Testis (tissue), 3 donors: ENCODE data around the gene MGAT5. TPM values are rescaled to one million over a fixed set of nuclear protein-coding genes. Genes with fewer than 3 reads are reported as not detected.

Source experiments
- DNase-seq: peaks from one replicate; pipeline ENCODE4 v3.0.0-alpha.2; 2019
- H3K27ac ChIP-seq, 2 donors: fragments of 200-600 bp; sonication (generic); one replicate each; pipeline ENCODE4 v1.5.1; 2019
- H3K27me3 ChIP-seq: fragments of 200-600 bp; sonication (generic); one replicate; pipeline ENCODE4 v1.5.1; 2019
- H3K36me3 ChIP-seq: fragments of 200-600 bp; sonication (generic); one replicate; pipeline ENCODE4 v1.5.1; 2017; ENCODE audit warnings: low read depth; ENCODE audit errors: missing control alignments
- H3K4me1 ChIP-seq: fragments of 200-600 bp; sonication (generic); one replicate; pipeline ENCODE4 v1.5.1; 2019
- H3K4me3 ChIP-seq, 2 donors: fragments of 200-600 bp; sonication (generic); one replicate each; pipeline ENCODE4 v1.5.1; 2017 to 2019
- H3K9me3 ChIP-seq: fragments of 200-600 bp; sonication (generic); one replicate; pipeline ENCODE4 v1.5.1; 2017
- POLR2A ChIP-seq: fragments of 450-650 bp; IDR thresholded peaks from one replicate; pipeline ENCODE4 v1.6.1; 2017; ENCODE audit warnings: antibody characterized with exemption, mild to moderate bottlenecking, moderate library complexity
- WGBS, 2 donors: methylation state at CpG; one replicate each; pipeline ENCODE4 v1.1.5; 2018; 5-methylcytosine and 5-hydroxymethylcytosine counted together
- intact Hi-C: fragments of 100-400 bp; cut with DNase I; formaldehyde crosslinking; loops from one replicate; pipeline ENCODE4 v1.15.1; 2023; ENCODE audit warnings: low total_unique reads
- polyA plus RNA-seq: library from polyadenylated mRNA; stranded (reverse); fragments of 350-450 nt; fragmentation: Illumina TruSeq; extraction: RNeasy Lipid Tissue Mini Kit (QIAGEN cat#74804); gene quantifications from one replicate; pipeline ENCODE4 v1.2.3, GENCODE V29; 2014; ENCODE audit warnings: low read depth, low replicate concordance; ENCODE audit not compliant: insufficient read depth
- total RNA-seq, 2 donors: library from RNA; depleted of rRNA; stranded (reverse); fragments of >200 nt; gene quantifications; one replicate each; pipeline ENCODE4 v1.2.3, GENCODE V29; 2016
- TF ChIP-seq, protein P1 (sequence below), 3 experiments: fragments of 450-650 bp in 2 of 3; fragments of 200-600 bp in 1 of 3; sonication (generic) in 1 of 3; IDR thresholded peaks; one replicate each; pipeline ENCODE4 v1.5.1; 2016 to 2019; ENCODE audit warnings: antibody characterized with exemption in 3 of 3, mild to moderate bottlenecking in 2 of 3, moderate library complexity in 1 of 3

MGAT5 gene
- total and polyA plus RNA-seq, 3 donors from 2014 or later: 31.6 to 73.8 (median 64.5) TPM

DNA sequence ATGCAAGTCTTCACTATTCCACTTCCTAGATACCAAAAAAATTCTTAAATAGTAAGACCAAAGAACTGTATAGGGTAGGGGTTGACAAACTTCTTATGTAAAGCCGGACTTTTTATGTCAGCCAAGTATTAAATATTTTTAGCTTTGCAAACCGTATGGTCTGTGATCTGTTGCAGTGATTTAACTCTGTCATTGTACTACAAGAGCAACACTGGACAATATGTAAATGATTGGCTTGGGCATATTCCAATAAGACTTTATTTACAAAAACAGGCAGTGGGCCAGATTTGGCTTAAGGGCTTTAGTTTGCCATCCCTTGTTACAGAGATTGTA, 48.0 kb downstream of the MGAT5 start:
- no peaks in the 10 kb centered on the region for H3K4me1 ChIP-seq
- H3K36me3 ChIP-seq: no peaks in the 10 kb centered on the region
- intact Hi-C loops: no loop called here
- no peaks in the 10 kb centered on the region for H3K27me3 ChIP-seq
- H3K4me3 ChIP-seq: no peak overlapping the region
- no peak for DNase-seq
- H3K27ac ChIP-seq: no peak overlapping the region
- no peaks in the 10 kb centered on the region for H3K9me3 ChIP-seq
- WGBS, 2 donors: 59 to 70% methylated on average over 2 of the region's 2 CpGs
- TF ChIP-seq, protein P1, sequence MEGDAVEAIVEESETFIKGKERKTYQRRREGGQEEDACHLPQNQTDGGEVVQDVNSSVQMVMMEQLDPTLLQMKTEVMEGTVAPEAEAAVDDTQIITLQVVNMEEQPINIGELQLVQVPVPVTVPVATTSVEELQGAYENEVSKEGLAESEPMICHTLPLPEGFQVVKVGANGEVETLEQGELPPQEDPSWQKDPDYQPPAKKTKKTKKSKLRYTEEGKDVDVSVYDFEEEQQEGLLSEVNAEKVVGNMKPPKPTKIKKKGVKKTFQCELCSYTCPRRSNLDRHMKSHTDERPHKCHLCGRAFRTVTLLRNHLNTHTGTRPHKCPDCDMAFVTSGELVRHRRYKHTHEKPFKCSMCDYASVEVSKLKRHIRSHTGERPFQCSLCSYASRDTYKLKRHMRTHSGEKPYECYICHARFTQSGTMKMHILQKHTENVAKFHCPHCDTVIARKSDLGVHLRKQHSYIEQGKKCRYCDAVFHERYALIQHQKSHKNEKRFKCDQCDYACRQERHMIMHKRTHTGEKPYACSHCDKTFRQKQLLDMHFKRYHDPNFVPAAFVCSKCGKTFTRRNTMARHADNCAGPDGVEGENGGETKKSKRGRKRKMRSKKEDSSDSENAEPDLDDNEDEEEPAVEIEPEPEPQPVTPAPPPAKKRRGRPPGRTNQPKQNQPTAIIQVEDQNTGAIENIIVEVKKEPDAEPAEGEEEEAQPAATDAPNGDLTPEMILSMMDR (IDR thresholded peaks at IDR 0.05): no peak
- TF ChIP-seq POLR2A: no peak

DNA sequence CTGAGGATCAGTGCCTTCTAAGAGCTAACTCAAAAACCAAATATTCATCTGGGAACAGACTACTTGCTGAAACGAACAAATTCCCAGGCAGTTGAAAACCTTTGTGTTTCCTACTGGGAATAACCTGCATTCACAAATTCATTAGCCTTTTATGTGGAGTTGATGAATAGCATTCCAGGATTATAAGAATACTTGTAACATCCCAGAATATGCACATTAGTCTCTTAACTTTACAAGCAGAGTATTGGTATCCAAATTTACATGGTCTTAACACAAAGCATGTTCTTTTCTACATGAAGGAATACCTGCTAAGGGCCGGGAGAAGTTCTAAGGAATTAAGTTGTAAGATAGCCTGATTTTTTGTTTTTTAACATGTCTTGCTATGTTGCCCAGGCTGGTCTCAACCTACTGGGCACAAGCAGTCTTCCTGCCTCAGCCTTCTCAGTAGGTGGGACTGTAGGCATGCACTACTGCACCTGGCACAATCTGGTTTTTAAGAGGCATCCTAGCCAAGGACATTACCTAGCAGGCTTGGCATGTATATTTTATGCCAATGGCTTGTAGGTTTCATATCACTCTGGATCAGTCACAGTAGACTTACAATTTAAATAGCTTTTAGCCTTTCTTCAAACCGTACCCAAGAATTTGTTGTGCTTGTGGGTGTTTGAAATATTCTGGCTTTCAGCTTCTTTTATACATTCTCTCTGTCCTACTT, 50.7 kb downstream of the MGAT5 start:
- no peaks in the 10 kb centered on the region for H3K4me1 ChIP-seq
- H3K36me3 ChIP-seq: no peaks in the 10 kb centered on the region
- no peak overlapping the region for H3K4me3 ChIP-seq
- no peaks in the 10 kb centered on the region for H3K27me3 ChIP-seq
- intact Hi-C loops: no loop called here
- H3K27ac ChIP-seq: no peak overlapping the region
- TF ChIP-seq, protein P1 (IDR thresholded peaks at IDR 0.05): no peak
- TF ChIP-seq POLR2A: no peak
- 78 to 91% methylated on average over 3 of the region's 3 CpGs for WGBS, 2 donors
- no peaks in the 10 kb centered on the region for H3K9me3 ChIP-seq
- no peak for DNase-seq

DNA sequence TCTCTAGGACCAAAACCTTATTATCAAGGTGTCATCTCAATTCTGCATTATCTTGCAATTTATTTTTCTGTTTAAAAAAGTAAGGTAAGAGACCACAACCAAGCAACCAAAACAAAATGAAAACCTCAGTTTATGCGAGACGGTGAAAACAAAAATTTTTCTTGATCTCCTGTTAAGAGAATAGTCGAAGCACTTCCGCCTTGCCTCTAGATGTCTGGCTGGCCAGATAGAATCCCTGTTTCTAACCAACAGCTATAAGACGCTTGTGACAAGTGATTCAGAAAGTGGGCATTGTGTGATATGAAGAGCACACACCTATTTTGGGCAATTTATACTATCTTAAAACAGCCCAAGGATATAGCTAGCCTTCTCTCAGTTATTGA, 51.2 kb downstream of the MGAT5 start:
- Histone ChIP-seq H3K27ac (no peak overlapping the region), H3K4me1 (no peaks in the 10 kb centered on the region), H3K27me3 (no peaks in the 10 kb centered on the region), H3K4me3 (no peak overlapping the region), H3K9me3 (no peaks in the 10 kb centered on the region), H3K36me3 (no peaks in the 10 kb centered on the region)
- no peak for DNase-seq
- TF ChIP-seq POLR2A: no peak
- TF ChIP-seq, protein P1 (IDR thresholded peaks at IDR 0.05): no peak
- 94 to 95% methylated on average over 5 of the region's 5 CpGs for WGBS, 2 donors
- intact Hi-C loops: no loop called here

DNA sequence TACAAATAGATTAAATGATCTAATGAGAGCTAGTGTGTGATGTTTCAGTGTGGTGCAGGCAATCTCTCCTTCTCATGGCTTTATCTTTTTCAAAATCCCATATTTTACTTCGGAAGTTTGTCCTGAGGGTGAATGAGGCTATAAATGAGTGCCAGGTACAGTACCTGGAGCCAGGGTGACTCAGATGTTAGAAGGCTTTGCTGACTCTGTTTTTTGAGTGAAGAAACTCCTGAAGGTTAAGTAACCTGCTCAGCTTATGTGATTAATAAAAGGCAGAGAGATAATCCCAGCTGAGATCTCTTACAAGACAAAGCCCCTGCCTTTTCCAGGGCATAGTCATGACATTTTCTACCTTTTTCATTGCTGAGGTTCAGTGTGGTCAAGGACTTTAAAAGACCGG, 52.6 kb downstream of the MGAT5 start:
- no peak overlapping the region for H3K27ac ChIP-seq
- WGBS, 2 donors: 92 to 98% methylated on average over 2 of the region's 2 CpGs
- no peak for TF ChIP-seq POLR2A
- TF ChIP-seq, protein P1 (IDR thresholded peaks at IDR 0.05): no peak
- no peak for DNase-seq
- no peaks in the 10 kb centered on the region for H3K4me1 ChIP-seq
- H3K36me3 ChIP-seq: no peaks in the 10 kb centered on the region
- no peak overlapping the region for H3K4me3 ChIP-seq
- no peaks in the 10 kb centered on the region for H3K27me3 ChIP-seq
- no peaks in the 10 kb centered on the region for H3K9me3 ChIP-seq
- intact Hi-C loops: no loop called here

DNA sequence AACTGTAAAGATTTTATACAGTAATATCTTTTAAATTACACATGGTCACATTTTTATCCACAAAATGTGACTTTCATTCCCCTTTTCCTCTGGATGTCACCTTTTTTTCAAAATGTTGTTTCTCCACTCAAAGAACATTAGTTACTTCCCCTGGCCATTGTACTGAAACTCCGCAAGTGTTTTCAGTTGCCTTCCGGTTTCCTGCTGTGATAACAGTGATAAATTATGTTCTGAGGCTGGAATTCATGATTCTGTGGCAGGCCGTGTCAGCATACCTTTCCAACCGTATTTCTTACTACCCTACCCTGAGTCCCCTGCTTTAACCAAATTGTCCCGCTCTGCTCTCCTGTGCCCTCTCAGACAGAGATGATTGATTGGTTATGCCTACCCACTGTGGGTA, 53.5 kb downstream of the MGAT5 start:
- intact Hi-C loops: no loop called here

More for the DNA sequence above, 53.5 kb downstream of the MGAT5 start:
- 69 to 81% methylated on average over 5 of the region's 5 CpGs for WGBS, 2 donors
- Histone ChIP-seq H3K27ac (no peak overlapping the region), H3K9me3 (no peaks in the 10 kb centered on the region), H3K36me3 (no peaks in the 10 kb centered on the region), H3K27me3 (no peaks in the 10 kb centered on the region), H3K4me3 (no peak overlapping the region), H3K4me1 (no peaks in the 10 kb centered on the region)
- TF ChIP-seq POLR2A: no peak
- TF ChIP-seq, protein P1 (IDR thresholded peaks at IDR 0.05): no peak
- DNase-seq: no peak
